Heart left ventricle (tissue), 13 donors: Measurements from ENCODE around the gene ADARB1.

ENCODE experiments used
- CTCF ChIP-seq, 12 donors: fragments of 200-600 bp; sonication (generic) in 4 of 12; IDR thresholded peaks; one replicate each; pipeline versions ENCODE4 v1.5.0 to v1.8.0; 2018 to 2022; ENCODE audit warnings: antibody characterized with exemption in 12 of 12, mild to moderate bottlenecking in 5 of 12
- POLR2A ChIP-seq, 2 donors: fragments of 450-650 bp; IDR thresholded peaks; one replicate each; pipeline ENCODE4 v1.6.1; 2017; ENCODE audit warnings: antibody characterized with exemption in 2 of 2, mild to moderate bottlenecking in 2 of 2, moderate library complexity in 2 of 2
- donor health status: ischemic (EF 13 %, LVEDD 7.1; RV severe dilation, severe dysfunction).
- donor health status: DM: no; HTN: yes; CAD: no.
- donor health status: DM: no; HTN: no; CAD: no.
- donor health status: ischemic (EF 25% LVEDD 6.9; RV normal size, moderate dysfunction).
- donor health status: ischemic (EF 25% LVEDD 5.7; RV mildly dilated, moderate dysfunction).
- donor health status: ischemic (EF 35%, LVEDD 5.7; RV mildly dilated, moderate dysfunction).
- donor health status: nonischemic (EF 11% LVEDD 7.7; RV severe dilation, severe dysfunction).
- donor health status: DM: yes; HTN: yes; CAD: no.
- donor health status: PGD.
- donor health status: ischemic (EF 29% LVEDD 5.4; RV normal size, mild dysfunction).
- donor health status: nonischemic (EF 23%, LVEDD 6.1; RV moderate dilation, normal function).

GRCh38 chr21:45071078-45071873, 3.1 kb upstream of the ADARB1 start:
- TF ChIP-seq POLR2A (IDR thresholded peaks at IDR 0.05) = no peak
- TF ChIP-seq CTCF (IDR thresholded peaks at IDR 0.05) = no peak
